ENCODE measurements around the gene TCFL5. TPM values are rescaled to one million over a fixed set of nuclear protein-coding genes. Genes with fewer than 3 reads are reported as not detected.

The TCFL5 gene
- total RNA-seq, 1 donor from 2014 or later: 11.0 TPM

DNA sequence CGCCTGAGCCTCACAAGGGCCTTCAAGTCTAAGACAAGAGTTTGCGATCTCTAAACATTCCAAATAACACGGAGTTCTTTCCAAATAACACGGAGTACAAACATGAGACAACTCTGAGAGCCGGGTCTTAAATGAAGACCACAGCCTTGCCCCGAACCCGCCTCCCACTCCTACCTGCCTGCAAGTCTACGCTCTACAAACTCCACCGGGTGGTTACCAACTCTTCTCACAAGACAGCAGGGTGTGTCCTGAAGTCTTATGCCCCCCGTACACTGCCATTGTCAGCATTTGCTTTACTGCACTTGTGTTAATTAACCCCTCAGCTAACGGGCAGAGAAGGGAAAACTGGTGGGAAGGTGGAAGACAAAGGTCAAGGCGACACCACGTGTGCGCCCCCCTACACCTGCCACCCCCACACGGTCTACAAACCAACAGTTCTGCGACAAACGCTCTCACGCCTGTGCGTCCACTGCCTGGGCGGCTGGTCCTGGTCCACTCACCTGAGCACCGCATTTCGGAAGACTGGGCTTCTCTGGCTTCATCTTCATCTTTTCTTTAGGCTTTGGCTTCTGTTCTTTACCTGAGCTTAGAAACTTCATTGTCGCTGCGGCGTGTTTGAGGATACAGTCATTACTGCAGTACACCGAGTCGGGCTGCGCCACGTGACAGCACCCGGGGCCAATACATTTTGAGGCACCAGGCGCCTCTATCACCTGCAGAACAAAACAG, 45.2 kb upstream of the TCFL5 start:
- no peak overlapping the region for H3K4me3 Mint-ChIP-seq (ENCODE audit: unreplicated experiment)
- peaks cover 98% of the 10 kb centered on the region for H4K20me1 ChIP-seq (ENCODE audit: insufficient read depth, low read length)
- FAIRE-seq: no peak
- peaks cover 10% of the 10 kb centered on the region for H3K4me1 Mint-ChIP-seq (ENCODE audit: low read depth, unreplicated experiment)
- no peak overlapping the region for H3K27ac ChIP-seq (ENCODE audit: low read depth, low read length)
- H2AFZ ChIP-seq (ENCODE audit: low read depth, low read length): no peak overlapping the region
- no peak for DNase-seq (ENCODE audit: low read depth)
- H3K36me3 Mint-ChIP-seq (ENCODE audit: low read depth, unreplicated experiment): peaks cover 13% of the 10 kb centered on the region
- peaks cover 62% of the 10 kb centered on the region for H3K36me3 ChIP-seq (ENCODE audit: insufficient read depth, low read length)
- H3K4me3 ChIP-seq (ENCODE audit: insufficient read depth, low read depth, low read length): no peak overlapping the region
- H3K27ac Mint-ChIP-seq (ENCODE audit: unreplicated experiment): no peak overlapping the region
- TF ChIP-seq EZH2 (IDR thresholded peaks at IDR 0.05; ENCODE audit: insufficient read depth, low read length) (no peak), CTCF (IDR thresholded peaks at IDR 0.05; ENCODE audit: insufficient read depth, low read depth, low read length) (no peak)
- peaks cover 18% of the 10 kb centered on the region for H3K4me1 ChIP-seq (ENCODE audit: insufficient read depth, low read length)
- H3K9me3 ChIP-seq (ENCODE audit: insufficient read depth, low read depth, low read length): no peaks in the 10 kb centered on the region
- H3K9me3 Mint-ChIP-seq (ENCODE audit: unreplicated experiment): no peaks in the 10 kb centered on the region
- no peaks in the 10 kb centered on the region for H3K27me3 ChIP-seq (ENCODE audit: insufficient read depth, low read length)
- H3K9ac ChIP-seq (ENCODE audit: low read length): no peak overlapping the region
- H3K79me2 ChIP-seq (ENCODE audit: insufficient read depth, low read length): peaks cover 76% of the 10 kb centered on the region
- H3K4me2 ChIP-seq (ENCODE audit: low read length): no peak overlapping the region
- no peaks in the 10 kb centered on the region for H3K27me3 Mint-ChIP-seq (ENCODE audit: low read depth, unreplicated experiment)

DNA sequence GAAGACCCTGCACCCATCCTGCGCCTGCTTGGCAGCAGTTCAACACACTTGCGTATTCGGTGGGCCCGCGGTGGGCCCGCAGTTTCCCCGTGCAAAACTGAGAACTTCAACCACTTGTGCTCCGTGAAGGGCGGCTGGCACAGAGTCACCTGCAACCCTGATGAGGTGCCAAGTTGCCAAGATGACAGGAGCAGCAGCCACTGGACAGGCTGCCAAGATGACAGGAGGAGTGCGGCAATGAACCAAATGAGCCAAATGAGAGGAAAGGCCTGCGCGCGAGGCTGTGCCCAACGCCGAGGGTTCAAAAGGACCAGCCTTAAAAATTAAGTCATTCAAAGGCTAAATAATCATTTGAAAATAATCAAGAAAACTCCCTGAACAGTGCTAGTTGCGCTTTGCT, 44.6 kb upstream of the TCFL5 start:
- Histone ChIP-seq H3K4me2 (ENCODE audit: low read length) (no peak overlapping the region), H3K4me3 (ENCODE audit: insufficient read depth, low read depth, low read length) (no peak overlapping the region), H3K79me2 (ENCODE audit: insufficient read depth, low read length) (peaks cover 70% of the 10 kb centered on the region), H3K9me3 (ENCODE audit: insufficient read depth, low read depth, low read length) (no peaks in the 10 kb centered on the region), H3K36me3 (ENCODE audit: insufficient read depth, low read length) (peaks cover 62% of the 10 kb centered on the region), H3K27me3 (ENCODE audit: insufficient read depth, low read length) (no peaks in the 10 kb centered on the region), H3K4me1 (ENCODE audit: insufficient read depth, low read length) (peaks cover 18% of the 10 kb centered on the region), H3K9ac (ENCODE audit: low read length) (no peak overlapping the region), H4K20me1 (ENCODE audit: insufficient read depth, low read length) (peaks cover 97% of the 10 kb centered on the region), H3K27ac (ENCODE audit: low read depth, low read length) (no peak overlapping the region), H2AFZ (ENCODE audit: low read depth, low read length) (no peak overlapping the region)
- Mint-ChIP-seq H3K4me3 (ENCODE audit: unreplicated experiment) (no peak overlapping the region), H3K9me3 (ENCODE audit: unreplicated experiment) (no peaks in the 10 kb centered on the region), H3K4me1 (ENCODE audit: low read depth, unreplicated experiment) (peaks cover 10% of the 10 kb centered on the region), H3K27me3 (ENCODE audit: low read depth, unreplicated experiment) (no peaks in the 10 kb centered on the region), H3K36me3 (ENCODE audit: low read depth, unreplicated experiment) (peaks cover 13% of the 10 kb centered on the region), H3K27ac (ENCODE audit: unreplicated experiment) (no peak overlapping the region)
- TF ChIP-seq EZH2 (IDR thresholded peaks at IDR 0.05; ENCODE audit: insufficient read depth, low read length): no peak
- TF ChIP-seq CTCF (IDR thresholded peaks at IDR 0.05; ENCODE audit: insufficient read depth, low read depth, low read length): no peak
- no peak for DNase-seq (ENCODE audit: low read depth)
- no peak for FAIRE-seq

DNA sequence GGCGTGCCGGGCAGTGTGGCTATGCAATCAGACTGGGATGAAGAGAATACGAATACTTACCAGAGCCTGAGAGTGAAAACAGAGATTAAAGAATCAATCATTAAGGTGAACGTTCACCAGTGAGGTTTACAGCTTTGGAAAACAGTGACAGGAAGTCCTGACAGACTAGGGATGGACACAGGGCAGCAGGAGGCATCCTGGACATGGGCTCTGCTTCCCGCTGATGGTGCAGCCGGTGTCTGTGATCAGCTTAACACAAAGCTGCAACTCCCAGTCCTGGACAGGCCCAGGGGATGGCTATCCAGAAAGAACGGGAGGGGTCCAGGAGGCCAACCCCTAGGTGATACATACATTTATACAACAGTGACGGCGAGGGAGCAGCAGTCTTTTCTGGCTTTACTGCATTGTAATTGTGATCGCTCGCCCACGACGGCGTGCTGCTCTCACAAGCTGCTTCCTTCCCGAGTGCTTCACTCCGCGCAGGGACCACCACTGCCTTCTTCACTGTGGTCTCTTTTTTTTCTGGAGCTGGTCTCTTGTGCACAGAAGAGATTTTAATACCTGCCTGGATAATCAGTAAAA, 44.0 kb upstream of the TCFL5 start:
- Histone ChIP-seq H3K27me3 (ENCODE audit: insufficient read depth, low read length) (no peaks in the 10 kb centered on the region), H3K36me3 (ENCODE audit: insufficient read depth, low read length) (peaks cover 60% of the 10 kb centered on the region), H3K9ac (ENCODE audit: low read length) (no peak overlapping the region), H3K9me3 (ENCODE audit: insufficient read depth, low read depth, low read length) (no peaks in the 10 kb centered on the region), H3K27ac (ENCODE audit: low read depth, low read length) (no peak overlapping the region), H4K20me1 (ENCODE audit: insufficient read depth, low read length) (peaks cover 97% of the 10 kb centered on the region), H3K4me1 (ENCODE audit: insufficient read depth, low read length) (peaks cover 19% of the 10 kb centered on the region), H3K4me3 (ENCODE audit: insufficient read depth, low read depth, low read length) (no peak overlapping the region), H2AFZ (ENCODE audit: low read depth, low read length) (no peak overlapping the region), H3K4me2 (ENCODE audit: low read length) (no peak overlapping the region), H3K79me2 (ENCODE audit: insufficient read depth, low read length) (peaks cover 64% of the 10 kb centered on the region)
- Mint-ChIP-seq H3K4me3 (ENCODE audit: unreplicated experiment) (no peak overlapping the region), H3K36me3 (ENCODE audit: low read depth, unreplicated experiment) (peaks cover 13% of the 10 kb centered on the region), H3K27ac (ENCODE audit: unreplicated experiment) (no peak overlapping the region), H3K4me1 (ENCODE audit: low read depth, unreplicated experiment) (peaks cover 15% of the 10 kb centered on the region), H3K27me3 (ENCODE audit: low read depth, unreplicated experiment) (no peaks in the 10 kb centered on the region), H3K9me3 (ENCODE audit: unreplicated experiment) (no peaks in the 10 kb centered on the region)
- FAIRE-seq (no peak), DNase-seq (ENCODE audit: low read depth) (no peak)
- TF ChIP-seq EZH2 (IDR thresholded peaks at IDR 0.05; ENCODE audit: insufficient read depth, low read length) (no peak), CTCF (IDR thresholded peaks at IDR 0.05; ENCODE audit: insufficient read depth, low read depth, low read length) (no peak)
